ENCODE measurements around the gene LIMA1. TPM values are rescaled to one million over a fixed set of nuclear protein-coding genes. Genes with fewer than 3 reads are reported as not detected.

LIMA1 gene
- total RNA-seq, 4 donors from 2014 or later: 87.7 to 213 (median 152) TPM

GRCh38 chr12:50246197-50246865 lies 37.0 kb downstream of the LIMA1 start:
- H3K4me1 ChIP-seq: peaks cover 0 to 55% (median 31%) of the 10 kb centered on the region in 4 donors
- H3K27ac ChIP-seq: peak overlapping the region in 3 of 4 donors; percentile 69 to 74 (median 74)
- TF ChIP-seq CTCF (IDR thresholded peaks at IDR 0.05) (no peak), EP300 (IDR thresholded peaks at IDR 0.05) (no peak), POLR2A (IDR thresholded peaks at IDR 0.05) (no peak)
- peaks cover 0 to 11% (median 0%) of the 10 kb centered on the region in 3 donors for H3K36me3 ChIP-seq
- no peaks in the 10 kb centered on the region for H3K9me3 ChIP-seq
- no peak for DNase-seq (ENCODE audit: low spot score in 2 of 2)
- H3K4me3 ChIP-seq: no peak overlapping the region
- WGBS, 2 donors: 71 to 80% methylated on average over 7 of the region's 7 CpGs
- H3K27me3 ChIP-seq: no peaks in the 10 kb centered on the region

GRCh38 chr12:50243507-50243906 lies 39.8 kb downstream of the LIMA1 start:
- no peaks in the 10 kb centered on the region for H3K27me3 ChIP-seq
- no peak for DNase-seq (ENCODE audit: low spot score in 2 of 2)
- 45 to 68% methylated on average over 1 of the region's 1 CpG for WGBS, 2 donors
- H3K27ac ChIP-seq: peak overlapping the region in 2 of 4 donors; percentile 79 to 92
- H3K36me3 ChIP-seq: peaks cover 0 to 11% (median 0%) of the 10 kb centered on the region in 3 donors
- TF ChIP-seq POLR2A (IDR thresholded peaks at IDR 0.05) (no peak), EP300 (IDR thresholded peaks at IDR 0.05) (no peak), CTCF (IDR thresholded peaks at IDR 0.05) (no peak)
- H3K9me3 ChIP-seq: no peaks in the 10 kb centered on the region
- peaks cover 0 to 65% (median 36%) of the 10 kb centered on the region in 4 donors for H3K4me1 ChIP-seq
- no peak overlapping the region for H3K4me3 ChIP-seq

- Histone ChIP-seq H3K27ac (peak overlapping the region; percentile 52 to 92 (median 75)), H3K36me3 (peaks cover 0 to 8% (median 0%) of the 10 kb centered on the region in 3 donors), H3K4me3 (no peak overlapping the region), H3K9me3 (no peaks in the 10 kb centered on the region), H3K4me1 (peaks cover 0 to 62% (median 35%) of the 10 kb centered on the region in 4 donors), H3K27me3 (no peaks in the 10 kb centered on the region)
- TF ChIP-seq POLR2A (IDR thresholded peaks at IDR 0.05) (no peak), CTCF (IDR thresholded peaks at IDR 0.05) (no peak), EP300 (IDR thresholded peaks at IDR 0.05) (no peak)
- 33 to 53% methylated on average over 1 of the region's 1 CpG for WGBS, 2 donors
- DNase-seq (ENCODE audit: low spot score in 2 of 2): no peak
Observed at GRCh38 chr12:50242751-50243191, 40.5 kb downstream of the LIMA1 start.

- peak overlapping the region in 3 of 4 donors; percentile 72 to 92 (median 79) for H3K27ac ChIP-seq
- H3K4me1 ChIP-seq: peaks cover 0 to 46% (median 26%) of the 10 kb centered on the region in 4 donors
Observed at GRCh38 chr12:50241178-50241577, 42.1 kb downstream of the LIMA1 start.

More at GRCh38 chr12:50241178-50241577, 42.1 kb downstream of the LIMA1 start:
- WGBS, 2 donors: 86 to 100% methylated on average over 1 of the region's 1 CpG
- Histone ChIP-seq H3K4me3 (no peak overlapping the region), H3K36me3 (peaks cover 0 to 5% (median 0%) of the 10 kb centered on the region in 3 donors), H3K27me3 (no peaks in the 10 kb centered on the region), H3K9me3 (no peaks in the 10 kb centered on the region)
- TF ChIP-seq EP300 (IDR thresholded peaks at IDR 0.05) (no peak), POLR2A (IDR thresholded peaks at IDR 0.05) (no peak), CTCF (IDR thresholded peaks at IDR 0.05) (no peak)
- DNase-seq (ENCODE audit: low spot score in 2 of 2): no peak
